MCF 10A (cell line): ENCODE results near the gene TNS3. TPM values are rescaled to one million over a fixed set of nuclear protein-coding genes. Genes with fewer than 3 reads are reported as not detected.

ENCODE experiments used
- BruUV-seq: library from RNA; stranded (reverse); fragments of 400-500 nt; replicated peaks from 2 replicates; lab custom pipeline; 2021; lab: Mats Ljungman, UMichigan
- CTCF ChIA-PET: fragments of 300-600 bp; sonication (Branson Sonifier 250); formaldehyde crosslinking; extraction: SDS; loops from one replicate; lab custom pipeline; 2021; ENCODE audit warnings: antibody characterized with exemption, inconsistent platforms; lab: Yijun Ruan, JAX
- POLR2A ChIA-PET: fragments of 300-600, 350-650 bp; sonication (Branson Sonifier 250); formaldehyde crosslinking; extraction: SDS; loops from one replicate; lab custom pipeline; 2020; ENCODE audit warnings: antibody characterized with exemption, inconsistent platforms; lab: Yijun Ruan, JAX
- DNase-seq: peaks from one replicate; pipeline ENCODE4 v3.0.0-alpha.2; 2018; ENCODE audit not compliant: unreplicated experiment
- H3K27ac Mint-ChIP-seq: one replicate; pipeline ENCODE4 v1.8.0; 2022; ENCODE audit warnings: mild to moderate bottlenecking, low read depth, mixed read lengths; ENCODE audit not compliant: unreplicated experiment
- H3K27me3 Mint-ChIP-seq: one replicate; pipeline ENCODE4 v1.8.0; 2022; ENCODE audit warnings: mixed read lengths; ENCODE audit not compliant: insufficient read depth, unreplicated experiment
- H3K36me3 Mint-ChIP-seq: one replicate; pipeline ENCODE4 v1.8.0; 2022; ENCODE audit warnings: mild to moderate bottlenecking, moderate library complexity, mixed read lengths; ENCODE audit not compliant: insufficient read depth, unreplicated experiment
- H3K4me1 Mint-ChIP-seq: one replicate; pipeline ENCODE4 v1.8.0; 2022; ENCODE audit warnings: mixed read lengths; ENCODE audit not compliant: insufficient read depth, unreplicated experiment
- H3K4me3 Mint-ChIP-seq: one replicate; pipeline ENCODE4 v1.8.0; 2022; ENCODE audit warnings: mild to moderate bottlenecking, moderate library complexity, mixed read lengths; ENCODE audit not compliant: unreplicated experiment
- H3K9me3 Mint-ChIP-seq: one replicate; pipeline ENCODE4 v1.8.0; 2022; ENCODE audit warnings: mixed read lengths; ENCODE audit not compliant: unreplicated experiment
- CTCF ChIP-seq: fragments of 200-600 bp; IDR thresholded peaks from one replicate; pipeline ENCODE4 v1.8.0; 2022; ENCODE audit warnings: antibody characterized with exemption, mild to moderate bottlenecking; ENCODE audit not compliant: unreplicated experiment
- intact Hi-C: fragments of 100-400 bp; cut with micrococcal nuclease; formaldehyde crosslinking; loops from 2 replicates; pipeline ENCODE4 v1.14.1; 2022
- total RNA-seq: library from RNA; stranded (reverse); gene quantifications from 2 replicates; pipeline ENCODE4 v1.2.3, GENCODE V29; 2022

TNS3 gene
- total RNA-seq, 1 experiment from 2014 or later: 30.1 TPM

- Mint-ChIP-seq H3K27ac (no peak overlapping the region), H3K4me3 (no peak overlapping the region), H3K9me3 (no peaks in the 10 kb centered on the region), H3K27me3 (no peaks in the 10 kb centered on the region), H3K4me1 (peaks cover 17% of the 10 kb centered on the region), H3K36me3 (no peaks in the 10 kb centered on the region)
- TF ChIP-seq CTCF: no peak
- DNase-seq: no peak
- intact Hi-C loops: no loop called here
- no TSS peak for BruUV-seq
- ChIA-PET CTCF (interaction anchor here (0.7 to 1.4 kb wide), 2 partner anchors 51 to 330 kb away, joined by 3 to 4 read pairs; no protein-coding TSS in a partner anchor), POLR2A (interaction anchor here (0.6 to 1.1 kb wide), 2 partner anchors 14 to 211 kb away, joined by 3 to 4 read pairs; no protein-coding TSS in a partner anchor)
Measured at GRCh38 chr7:47489624-47490023, 92.3 kb downstream of the TNS3 start.

- no peak for DNase-seq
- ChIA-PET CTCF (interaction anchor here (0.6 to 1.4 kb wide), 4 partner anchors 52 to 358 kb away, joined by 3 to 4 read pairs (median 4); no protein-coding TSS in a partner anchor), POLR2A (interaction anchor here (0.6 to 1.1 kb wide), 2 partner anchors 14 to 902 kb away, joined by 3 read pairs; no protein-coding TSS in a partner anchor)
- peaks cover 11% of the 10 kb centered on the region for H3K4me1 Mint-ChIP-seq
- intact Hi-C loops: no loop called here
- BruUV-seq: no TSS peak
- no peaks in the 10 kb centered on the region for H3K36me3 Mint-ChIP-seq
- no peak overlapping the region for H3K4me3 Mint-ChIP-seq
- H3K9me3 Mint-ChIP-seq: no peaks in the 10 kb centered on the region
- no peak for TF ChIP-seq CTCF
- H3K27ac Mint-ChIP-seq: no peak overlapping the region
- no peaks in the 10 kb centered on the region for H3K27me3 Mint-ChIP-seq
Measured at GRCh38 chr7:47488969-47489342, 93.0 kb downstream of the TNS3 start.

GRCh38 chr7:47488201-47488968 is 93.5 kb downstream of the TNS3 start:
- POLR2A ChIA-PET: interaction anchor here (0.6 to 1.1 kb wide), 2 partner anchors 13 to 902 kb away, joined by 3 read pairs; no protein-coding TSS in a partner anchor
- DNase-seq: no peak
- no peak overlapping the region for H3K27ac Mint-ChIP-seq
- H3K4me1 Mint-ChIP-seq: peaks cover 8% of the 10 kb centered on the region
- no peaks in the 10 kb centered on the region for H3K9me3 Mint-ChIP-seq
- no peaks in the 10 kb centered on the region for H3K27me3 Mint-ChIP-seq
- no peaks in the 10 kb centered on the region for H3K36me3 Mint-ChIP-seq
- no peak for TF ChIP-seq CTCF
- BruUV-seq: no TSS peak
- intact Hi-C loops: no loop called here
- no peak overlapping the region for H3K4me3 Mint-ChIP-seq
- CTCF ChIA-PET: interaction anchor here (0.6 to 1.4 kb wide), 3 partner anchors 196 to 358 kb away, joined by 3 to 4 read pairs (median 4); no protein-coding TSS in a partner anchor

GRCh38 chr7:47485640-47486435 is 96.1 kb downstream of the TNS3 start:
- TF ChIP-seq CTCF: no peak
- Mint-ChIP-seq H3K27ac (peak overlapping the region; percentile 6), H3K36me3 (no peaks in the 10 kb centered on the region), H3K27me3 (no peaks in the 10 kb centered on the region), H3K4me1 (peaks cover 30% of the 10 kb centered on the region), H3K4me3 (no peak overlapping the region), H3K9me3 (no peaks in the 10 kb centered on the region)
- CTCF ChIA-PET: interaction anchor here (0.6 to 2.7 kb wide), 2 partner anchors 15 to 220 kb away, joined by 3 to 8 read pairs; no protein-coding TSS in a partner anchor
- BruUV-seq: no TSS peak
- DNase-seq: no peak
- intact Hi-C loops: no loop called here
- POLR2A ChIA-PET: no interaction called here
